Thoracic aorta (tissue), 2 donors: ENCODE data around the gene MAU2. TPM values are rescaled to one million over a fixed set of nuclear protein-coding genes. Genes with fewer than 3 reads are reported as not detected.

ENCODE experiments used
- ATAC-seq: fragments of 150-250 bp; one replicate; pipeline ENCODE4 v1.8.0; 2017; ENCODE audit warnings: low read depth; ENCODE audit not compliant: insufficient number of reproducible peaks, low FRiP score
- DNase-seq: peaks from one replicate; pipeline ENCODE4 v3.0.0-alpha.2; 2020; ENCODE audit warnings: low spot score
- H3K27ac ChIP-seq, 2 donors: fragments of 200-600 bp; sonication (generic); 1 replicate in 1 of 2; 2 replicates in 1 of 2; pipeline ENCODE4 v1.5.1; 2016; ENCODE audit warnings: mild to moderate bottlenecking in 2 of 2, moderate library complexity in 2 of 2
- H3K27me3 ChIP-seq: fragments of 200-600 bp; sonication (generic); replicated peaks from 2 replicates; pipeline ENCODE4 v1.6.0; 2016; ENCODE audit warnings: mild to moderate bottlenecking; ENCODE audit not compliant: insufficient read depth
- H3K36me3 ChIP-seq: fragments of 200-600 bp; sonication (generic); one replicate; pipeline ENCODE4 v1.5.1; 2016
- H3K4me1 ChIP-seq, 2 donors: fragments of 200-600 bp; sonication (generic); 1 replicate in 1 of 2; 2 replicates in 1 of 2; pipeline versions ENCODE4 v1.5.1 to v1.6.0; 2016; ENCODE audit warnings: low read depth in 2 of 2, mild to moderate bottlenecking in 1 of 2; ENCODE audit not compliant: control insufficient read depth in 1 of 2
- H3K4me3 ChIP-seq: fragments of 200-600 bp; sonication (generic); 2 replicates; pipeline ENCODE4 v1.5.1; 2016; ENCODE audit warnings: mild to moderate bottlenecking
- H3K9me3 ChIP-seq: fragments of 200-600 bp; sonication (generic); 2 replicates; pipeline ENCODE4 v1.5.1; 2016
- total RNA-seq, 2 donors: library from RNA; depleted of rRNA; stranded (reverse); fragments of >200 nt; gene quantifications; one replicate each; pipeline versions ENCODE4 v1.1.0 to v1.2.3, GENCODE V29; 2016
- TF ChIP-seq, protein P1 (sequence below): fragments of 200-600 bp; sonication (generic); IDR thresholded peaks from one replicate; pipeline ENCODE4 v1.5.1; 2019; ENCODE audit warnings: antibody characterized with exemption

Gene MAU2
- total RNA-seq, 2 donors from 2014 or later, result 93.9 to 119 TPM

DNA sequence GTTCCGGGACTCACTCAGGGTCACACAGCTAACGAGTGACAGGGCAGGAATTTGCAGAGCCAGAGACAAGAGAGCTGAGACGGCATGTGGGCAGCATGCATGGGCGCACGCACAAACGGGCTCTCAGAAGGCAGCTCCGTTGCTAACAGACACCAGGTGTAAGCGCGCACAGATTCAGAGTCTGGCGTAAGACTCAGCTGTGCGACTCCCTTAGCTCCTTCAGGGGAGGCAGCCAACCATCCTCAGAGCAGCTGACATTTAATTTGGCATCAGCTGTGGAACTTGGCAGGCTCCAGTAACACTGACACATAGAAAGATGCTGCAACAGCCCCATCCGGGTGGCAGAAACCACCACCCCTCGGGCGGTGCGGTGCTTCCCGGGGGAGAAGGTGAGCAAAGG is 40.1 kb upstream of the MAU2 start:
- H3K4me3 ChIP-seq, result no peak overlapping the region
- DNase-seq, result no peak
- H3K9me3 ChIP-seq, result no peaks in the 10 kb centered on the region
- H3K4me1 ChIP-seq, result no peaks in the 10 kb centered on the region
- ATAC-seq, result no peak
- no peak overlapping the region for H3K27ac ChIP-seq
- H3K27me3 ChIP-seq, result no peaks in the 10 kb centered on the region
- TF ChIP-seq, protein P1, sequence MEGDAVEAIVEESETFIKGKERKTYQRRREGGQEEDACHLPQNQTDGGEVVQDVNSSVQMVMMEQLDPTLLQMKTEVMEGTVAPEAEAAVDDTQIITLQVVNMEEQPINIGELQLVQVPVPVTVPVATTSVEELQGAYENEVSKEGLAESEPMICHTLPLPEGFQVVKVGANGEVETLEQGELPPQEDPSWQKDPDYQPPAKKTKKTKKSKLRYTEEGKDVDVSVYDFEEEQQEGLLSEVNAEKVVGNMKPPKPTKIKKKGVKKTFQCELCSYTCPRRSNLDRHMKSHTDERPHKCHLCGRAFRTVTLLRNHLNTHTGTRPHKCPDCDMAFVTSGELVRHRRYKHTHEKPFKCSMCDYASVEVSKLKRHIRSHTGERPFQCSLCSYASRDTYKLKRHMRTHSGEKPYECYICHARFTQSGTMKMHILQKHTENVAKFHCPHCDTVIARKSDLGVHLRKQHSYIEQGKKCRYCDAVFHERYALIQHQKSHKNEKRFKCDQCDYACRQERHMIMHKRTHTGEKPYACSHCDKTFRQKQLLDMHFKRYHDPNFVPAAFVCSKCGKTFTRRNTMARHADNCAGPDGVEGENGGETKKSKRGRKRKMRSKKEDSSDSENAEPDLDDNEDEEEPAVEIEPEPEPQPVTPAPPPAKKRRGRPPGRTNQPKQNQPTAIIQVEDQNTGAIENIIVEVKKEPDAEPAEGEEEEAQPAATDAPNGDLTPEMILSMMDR, result no peak
- H3K36me3 ChIP-seq, result peaks cover 58% of the 10 kb centered on the region

- H3K4me1 ChIP-seq, result no peaks in the 10 kb centered on the region
- TF ChIP-seq, protein P1, result no peak
- DNase-seq (no peak), ATAC-seq (no peak)
- H3K27me3 ChIP-seq, result no peaks in the 10 kb centered on the region
- peaks cover 41% of the 10 kb centered on the region for H3K36me3 ChIP-seq
- H3K9me3 ChIP-seq, result no peaks in the 10 kb centered on the region
- H3K27ac ChIP-seq, result no peak overlapping the region
- H3K4me3 ChIP-seq, result no peak overlapping the region
Measured at GRCh38 chr19:19285686-19286085, 34.9 kb upstream of the MAU2 start.

- no peak overlapping the region for H3K4me3 ChIP-seq
- ATAC-seq (no peak), DNase-seq (no peak)
- no peak overlapping the region for H3K27ac ChIP-seq
- H3K9me3 ChIP-seq, result no peaks in the 10 kb centered on the region
- peaks cover 34% of the 10 kb centered on the region for H3K36me3 ChIP-seq
- H3K4me1 ChIP-seq, result no peaks in the 10 kb centered on the region
- no peaks in the 10 kb centered on the region for H3K27me3 ChIP-seq
- TF ChIP-seq, protein P1, result no peak
Measured at GRCh38 chr19:19292607-19293006, 28.0 kb upstream of the MAU2 start.

- TF ChIP-seq, protein P1, result no peak
- no peaks in the 10 kb centered on the region for H3K27me3 ChIP-seq
- no peak overlapping the region for H3K27ac ChIP-seq
- DNase-seq (no peak), ATAC-seq (no peak)
- H3K9me3 ChIP-seq, result no peaks in the 10 kb centered on the region
- no peak overlapping the region for H3K4me3 ChIP-seq
- no peaks in the 10 kb centered on the region for H3K4me1 ChIP-seq
- H3K36me3 ChIP-seq, result peaks cover 21% of the 10 kb centered on the region
Measured at GRCh38 chr19:19294914-19295313, 25.7 kb upstream of the MAU2 start.

DNA sequence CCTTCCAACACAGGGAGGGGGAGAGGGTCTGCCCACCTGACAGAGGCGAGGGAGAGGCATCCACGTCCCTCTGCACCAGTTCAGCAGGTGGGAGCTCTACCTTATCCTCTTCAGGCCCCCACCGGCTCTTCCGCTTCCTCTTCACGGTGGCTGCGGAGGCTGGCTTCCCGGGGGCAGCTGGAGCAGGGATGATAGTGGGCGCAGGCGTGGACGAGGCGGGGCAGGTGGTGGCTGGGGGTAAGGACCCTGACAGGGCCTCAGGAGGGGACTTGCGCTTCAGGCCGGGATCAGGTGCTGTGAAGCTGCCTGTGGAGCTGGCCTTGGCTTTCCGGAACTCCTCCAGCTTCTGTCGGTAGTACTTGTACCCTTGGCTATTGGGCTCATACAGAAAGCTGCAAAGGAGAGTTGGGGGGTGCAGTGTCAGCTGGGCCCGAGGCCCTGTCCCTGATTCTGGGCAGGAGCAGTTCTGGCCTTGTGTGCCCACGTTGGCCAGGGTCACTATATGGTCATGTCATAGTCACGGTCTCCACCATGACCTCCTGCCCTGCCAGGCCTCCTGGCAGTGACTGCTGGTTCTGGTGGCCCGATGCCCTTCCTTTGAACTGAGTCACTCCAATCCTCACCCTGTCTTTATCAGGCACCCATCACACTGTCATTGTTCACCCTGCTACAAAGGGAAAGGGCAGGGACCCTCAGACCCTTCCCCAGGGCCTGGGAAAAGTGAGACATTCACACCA is 23.5 kb upstream of the MAU2 start:
- H3K4me1 ChIP-seq, result no peaks in the 10 kb centered on the region
- H3K27ac ChIP-seq, result no peak overlapping the region
- TF ChIP-seq, protein P1, result no peak
- H3K4me3 ChIP-seq, result no peak overlapping the region
- no peak for ATAC-seq
- no peaks in the 10 kb centered on the region for H3K9me3 ChIP-seq
- peaks cover 27% of the 10 kb centered on the region for H3K36me3 ChIP-seq
- H3K27me3 ChIP-seq, result no peaks in the 10 kb centered on the region
- DNase-seq, result no peak
